ENCODE data around the gene SCLY. TPM values are rescaled to one million over a fixed set of nuclear protein-coding genes. Genes with fewer than 3 reads are reported as not detected.

SCLY gene
- total RNA-seq, 1 experiment from 2014 or later: 68.4 TPM

- TF ChIP-seq ZNF532 (CRISPR knock-in tag; IDR thresholded peaks at IDR 0.05; ENCODE audit: borderline replicate concordance): no peak
- TF ChIP-seq ELF4 (CRISPR knock-in tag; IDR thresholded peaks at IDR 0.05; ENCODE audit: low read depth): no peak
- no peak for TF ChIP-seq ATF6 (CRISPR knock-in tag; IDR thresholded peaks at IDR 0.05)
- no peak for TF ChIP-seq MLX (CRISPR knock-in tag; IDR thresholded peaks at IDR 0.05)
- no peak for TF ChIP-seq RORB (CRISPR knock-in tag; IDR thresholded peaks at IDR 0.05)
- TF ChIP-seq ZBTB43 (CRISPR knock-in tag; IDR thresholded peaks at IDR 0.05): no peak
- TF ChIP-seq FOXP1 (CRISPR knock-in tag; IDR thresholded peaks at IDR 0.05; ENCODE audit: borderline replicate concordance): no peak
These were observed 59.9 kb downstream of the SCLY start (continued) for GRCh38 chr2:238120463-238121298.

- Mint-ChIP-seq H3K36me3 (no peaks in the 10 kb centered on the region), H3K4me1 (no peaks in the 10 kb centered on the region), H3K27me3 (ENCODE audit: low read depth) (no peaks in the 10 kb centered on the region), H3K4me3 (no peak overlapping the region), H3K27ac (no peak overlapping the region), H3K9me3 (no peaks in the 10 kb centered on the region)
- CTCF ChIA-PET: interaction anchor here (0.6 to 2.0 kb wide), 6 partner anchors 13 to 216 kb away, joined by 3 to 15 read pairs (median 7); partner anchors contain the start of gene KLHL30
- ATAC-seq (no peak), DNase-seq (ENCODE audit: low spot score) (no peak)
- POLR2A ChIA-PET: no interaction called here
- TF ChIP-seq ZNF281 (CRISPR knock-in tag; IDR thresholded peaks at IDR 0.05) (no peak), ZBTB43 (CRISPR knock-in tag; IDR thresholded peaks at IDR 0.05) (no peak), NR1H2 (CRISPR knock-in tag; IDR thresholded peaks at IDR 0.05) (no peak), FOXP1 (CRISPR knock-in tag; IDR thresholded peaks at IDR 0.05; ENCODE audit: borderline replicate concordance) (no peak), PRDM15 (CRISPR knock-in tag; IDR thresholded peaks at IDR 0.05) (no peak), ZNF416 (CRISPR knock-in tag; IDR thresholded peaks at IDR 0.05) (no peak), GRHL2 (CRISPR knock-in tag; IDR thresholded peaks at IDR 0.05; ENCODE audit: insufficient replicate concordance, severe bottlenecking) (no peak), PREB (CRISPR knock-in tag; IDR thresholded peaks at IDR 0.05; ENCODE audit: borderline replicate concordance) (no peak), NR3C1 (CRISPR knock-in tag; conservative IDR thresholded peaks at IDR 0.05; ENCODE audit: low read depth) (no peak)
These were observed 60.9 kb downstream of the SCLY start for GRCh38 chr2:238121511-238122286.
